MM.1S (cell line): ENCODE measurements around the gene MALSU1.
A peak's percentile ranks its signal among the peaks of the same experiment; 100 is the strongest.

Source experiments
- DNase-seq: peaks from one replicate; pipeline ENCODE4 v3.0.0-alpha.2; 2015
- H2AFZ ChIP-seq: fragments of 300-600 bp; sonication (generic); 2 replicates; pipeline ENCODE4 v1.6.0; 2016; ENCODE audit warnings: antibody characterized with exemption, low read length
- H3F3A ChIP-seq: fragments of 300-600 bp; sonication (generic); 2 replicates; pipeline ENCODE4 v1.6.1; 2016; ENCODE audit warnings: mild to moderate bottlenecking, antibody characterized with exemption, low read length, moderate library complexity, mixed read lengths; ENCODE audit not compliant: insufficient read depth
- H3K27ac ChIP-seq: fragments of 300-600 bp; sonication (generic); 2 replicates; pipeline ENCODE4 v1.5.1; 2016; ENCODE audit warnings: mild to moderate bottlenecking, low read length
- H3K27me3 ChIP-seq: fragments of 300-600 bp; sonication (generic); replicated peaks from 2 replicates; pipeline ENCODE4 v1.6.0; 2016; ENCODE audit warnings: low read length; ENCODE audit not compliant: insufficient read depth
- H3K36me3 ChIP-seq: fragments of 300-600 bp; sonication (generic); replicated peaks from 2 replicates; pipeline ENCODE4 v1.6.1; 2016; ENCODE audit warnings: mild to moderate bottlenecking, low read length, mixed read lengths; ENCODE audit not compliant: insufficient read depth
- H3K4me1 ChIP-seq: fragments of 300-600 bp; sonication (generic); 2 replicates; pipeline ENCODE4 v1.6.1; 2016; ENCODE audit warnings: low read length, mixed read lengths
- H3K4me2 ChIP-seq: fragments of 300-600 bp; sonication (generic); 2 replicates; pipeline ENCODE4 v1.6.0; 2016; ENCODE audit warnings: low read depth, low read length
- H3K4me3 ChIP-seq: fragments of 300-600 bp; sonication (generic); 2 replicates; pipeline ENCODE4 v1.5.1; 2016; ENCODE audit warnings: low read length, mixed read lengths
- H3K79me2 ChIP-seq: fragments of 300-600 bp; sonication (generic); 2 replicates; pipeline ENCODE4 v1.6.1; 2016; ENCODE audit warnings: mixed run types, low read length, mixed read lengths
- H3K9ac ChIP-seq: fragments of 300-600 bp; sonication (generic); 2 replicates; pipeline ENCODE4 v1.6.1; 2016; ENCODE audit warnings: low read length, mixed read lengths
- H3K9me2 ChIP-seq: fragments of 300-600 bp; sonication (generic); replicated peaks from 2 replicates; pipeline ENCODE4 v1.6.1; 2016; ENCODE audit warnings: mild to moderate bottlenecking, low read length, mixed read lengths; ENCODE audit not compliant: insufficient read depth
- H3K9me3 ChIP-seq: fragments of 300-600 bp; sonication (generic); replicated peaks from 2 replicates; pipeline ENCODE4 v1.6.1; 2016; ENCODE audit warnings: mild to moderate bottlenecking, low read length, mixed read lengths; ENCODE audit not compliant: insufficient read depth
- H4K20me1 ChIP-seq: fragments of 300-600 bp; sonication (generic); 2 replicates; pipeline ENCODE4 v1.6.1; 2016; ENCODE audit warnings: mild to moderate bottlenecking, low read length, moderate library complexity, mixed read lengths; ENCODE audit not compliant: insufficient read depth
- EZH2 ChIP-seq: fragments of 300-600 bp; sonication (generic); optimal IDR thresholded peaks from 2 replicates; pipeline ENCODE3; 2017; ENCODE audit warnings: low read depth, mild to moderate bottlenecking, antibody characterized with exemption, low read length, mixed read lengths
- EZH2phosphoT487 ChIP-seq: fragments of 300-600 bp; sonication (generic); IDR thresholded peaks from 2 replicates; pipeline ENCODE4 v1.6.1; 2018; ENCODE audit warnings: antibody characterized with exemption, low read length
- TF ChIP-seq, protein P1 (sequence below): fragments of 300-600 bp; sonication (generic); IDR thresholded peaks from 2 replicates; pipeline ENCODE4 v1.5.1; 2016; ENCODE audit warnings: antibody characterized with exemption, low read length, mixed read lengths

The MALSU1 gene

DNA sequence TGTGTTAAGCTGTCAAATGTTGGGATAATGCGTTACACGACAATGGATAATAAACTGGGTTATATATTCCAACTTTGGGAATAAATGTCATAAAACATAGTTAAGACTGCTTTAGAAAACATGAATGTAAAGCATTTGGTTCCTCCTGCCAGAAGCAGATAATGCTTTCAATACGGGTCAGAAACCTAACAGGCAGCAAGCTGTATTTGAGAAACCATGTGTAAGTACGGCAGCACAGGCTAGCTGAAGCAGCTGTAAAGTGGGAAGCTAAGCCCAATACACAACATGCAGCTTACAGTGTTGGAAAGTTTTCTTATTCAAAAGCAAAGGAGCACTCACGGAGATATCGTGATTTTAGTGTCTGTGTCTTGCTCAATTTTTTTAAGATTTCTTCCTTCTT, 46.5 kb downstream of the MALSU1 start:
- no peaks in the 10 kb centered on the region for H3K36me3 ChIP-seq
- H4K20me1 ChIP-seq = no peaks in the 10 kb centered on the region
- H3K9me2 ChIP-seq = no peaks in the 10 kb centered on the region
- no peak for DNase-seq
- H3K9ac ChIP-seq = no peak overlapping the region
- no peak overlapping the region for H3K4me3 ChIP-seq
- no peak overlapping the region for H3K27ac ChIP-seq
- H2AFZ ChIP-seq = no peak overlapping the region
- no peaks in the 10 kb centered on the region for H3K79me2 ChIP-seq
- no peak for TF ChIP-seq EZH2
- no peak for TF ChIP-seq EZH2phosphoT487
- TF ChIP-seq, protein P1, sequence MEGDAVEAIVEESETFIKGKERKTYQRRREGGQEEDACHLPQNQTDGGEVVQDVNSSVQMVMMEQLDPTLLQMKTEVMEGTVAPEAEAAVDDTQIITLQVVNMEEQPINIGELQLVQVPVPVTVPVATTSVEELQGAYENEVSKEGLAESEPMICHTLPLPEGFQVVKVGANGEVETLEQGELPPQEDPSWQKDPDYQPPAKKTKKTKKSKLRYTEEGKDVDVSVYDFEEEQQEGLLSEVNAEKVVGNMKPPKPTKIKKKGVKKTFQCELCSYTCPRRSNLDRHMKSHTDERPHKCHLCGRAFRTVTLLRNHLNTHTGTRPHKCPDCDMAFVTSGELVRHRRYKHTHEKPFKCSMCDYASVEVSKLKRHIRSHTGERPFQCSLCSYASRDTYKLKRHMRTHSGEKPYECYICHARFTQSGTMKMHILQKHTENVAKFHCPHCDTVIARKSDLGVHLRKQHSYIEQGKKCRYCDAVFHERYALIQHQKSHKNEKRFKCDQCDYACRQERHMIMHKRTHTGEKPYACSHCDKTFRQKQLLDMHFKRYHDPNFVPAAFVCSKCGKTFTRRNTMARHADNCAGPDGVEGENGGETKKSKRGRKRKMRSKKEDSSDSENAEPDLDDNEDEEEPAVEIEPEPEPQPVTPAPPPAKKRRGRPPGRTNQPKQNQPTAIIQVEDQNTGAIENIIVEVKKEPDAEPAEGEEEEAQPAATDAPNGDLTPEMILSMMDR = no peak
- H3K4me1 ChIP-seq = peaks cover 7% of the 10 kb centered on the region
- no peaks in the 10 kb centered on the region for H3K27me3 ChIP-seq
- no peaks in the 10 kb centered on the region for H3F3A ChIP-seq
- H3K4me2 ChIP-seq = no peak overlapping the region
- no peaks in the 10 kb centered on the region for H3K9me3 ChIP-seq

DNA sequence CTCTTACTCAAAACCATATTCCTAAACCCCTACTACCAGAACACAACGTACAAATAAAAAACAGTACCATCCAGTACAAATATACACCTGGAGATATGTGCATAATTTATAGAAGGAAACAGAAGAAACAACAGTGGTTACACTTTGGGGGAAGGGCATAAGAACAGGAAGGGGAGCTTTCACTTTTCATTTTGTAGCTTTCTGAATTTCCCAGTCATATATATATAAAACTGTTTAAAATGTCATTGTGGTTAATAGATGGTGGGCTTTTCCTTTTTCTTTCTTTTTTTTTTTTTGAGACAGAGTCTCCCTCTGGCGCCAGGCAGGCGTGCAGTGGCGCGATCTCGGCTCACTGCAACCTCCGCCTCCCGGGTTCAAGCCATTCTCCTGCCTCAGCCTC, 47.2 kb downstream of the MALSU1 start:
- Histone ChIP-seq H3K4me1 (peaks cover 7% of the 10 kb centered on the region), H3K9me3 (no peaks in the 10 kb centered on the region), H3K9me2 (no peaks in the 10 kb centered on the region), H2AFZ (no peak overlapping the region), H3K36me3 (no peaks in the 10 kb centered on the region), H4K20me1 (no peaks in the 10 kb centered on the region), H3K9ac (no peak overlapping the region), H3K27ac (no peak overlapping the region), H3K79me2 (no peaks in the 10 kb centered on the region), H3K27me3 (no peaks in the 10 kb centered on the region), H3K4me3 (no peak overlapping the region), H3K4me2 (no peak overlapping the region), H3F3A (no peaks in the 10 kb centered on the region)
- TF ChIP-seq, protein P1 = no peak
- no peak for TF ChIP-seq EZH2phosphoT487
- no peak for TF ChIP-seq EZH2
- peak; percentile 24 for DNase-seq

DNA sequence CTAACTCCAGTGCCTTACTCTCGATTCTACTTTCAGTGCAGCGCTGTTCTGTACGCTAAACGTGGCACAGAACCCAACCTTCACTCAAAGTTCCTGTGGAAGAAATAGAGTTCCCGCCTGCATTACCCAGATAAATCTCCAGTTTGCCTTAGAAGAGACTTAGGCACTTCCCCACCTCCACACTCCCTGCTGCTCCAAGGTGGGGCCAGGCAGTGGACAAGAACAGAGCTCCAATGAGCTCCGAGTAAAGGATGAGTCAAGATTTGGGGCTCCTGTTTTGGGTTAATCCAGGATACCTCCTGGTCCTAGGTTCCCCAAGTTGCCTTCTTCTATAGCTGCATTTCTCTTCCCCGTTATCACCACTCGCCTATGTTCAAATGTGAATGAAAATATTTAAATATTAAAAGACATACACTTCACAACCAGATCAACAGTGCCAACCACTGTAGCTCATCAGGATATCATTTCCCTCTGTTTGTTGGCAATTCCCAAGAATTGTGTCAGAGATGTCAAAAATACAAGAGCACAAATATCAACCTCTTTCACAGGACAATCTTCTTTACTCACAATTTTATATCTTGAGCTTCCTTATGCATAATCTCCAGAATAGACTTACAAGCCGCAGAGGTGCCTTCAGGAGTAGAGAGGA, 48.0 kb downstream of the MALSU1 start:
- Histone ChIP-seq H3K27me3 (no peaks in the 10 kb centered on the region), H4K20me1 (no peaks in the 10 kb centered on the region), H3K9ac (no peak overlapping the region), H3K27ac (no peak overlapping the region), H3K4me1 (peaks cover 7% of the 10 kb centered on the region), H3K9me2 (no peaks in the 10 kb centered on the region), H3K79me2 (no peaks in the 10 kb centered on the region), H3K4me2 (no peak overlapping the region), H2AFZ (no peak overlapping the region), H3K36me3 (no peaks in the 10 kb centered on the region), H3F3A (no peaks in the 10 kb centered on the region), H3K4me3 (no peak overlapping the region), H3K9me3 (no peaks in the 10 kb centered on the region)
- no peak for DNase-seq
- no peak for TF ChIP-seq EZH2
- no peak for TF ChIP-seq EZH2phosphoT487
- TF ChIP-seq, protein P1 = no peak
